Measurements from ENCODE around the gene PLVAP.

PLVAP gene

DNA sequence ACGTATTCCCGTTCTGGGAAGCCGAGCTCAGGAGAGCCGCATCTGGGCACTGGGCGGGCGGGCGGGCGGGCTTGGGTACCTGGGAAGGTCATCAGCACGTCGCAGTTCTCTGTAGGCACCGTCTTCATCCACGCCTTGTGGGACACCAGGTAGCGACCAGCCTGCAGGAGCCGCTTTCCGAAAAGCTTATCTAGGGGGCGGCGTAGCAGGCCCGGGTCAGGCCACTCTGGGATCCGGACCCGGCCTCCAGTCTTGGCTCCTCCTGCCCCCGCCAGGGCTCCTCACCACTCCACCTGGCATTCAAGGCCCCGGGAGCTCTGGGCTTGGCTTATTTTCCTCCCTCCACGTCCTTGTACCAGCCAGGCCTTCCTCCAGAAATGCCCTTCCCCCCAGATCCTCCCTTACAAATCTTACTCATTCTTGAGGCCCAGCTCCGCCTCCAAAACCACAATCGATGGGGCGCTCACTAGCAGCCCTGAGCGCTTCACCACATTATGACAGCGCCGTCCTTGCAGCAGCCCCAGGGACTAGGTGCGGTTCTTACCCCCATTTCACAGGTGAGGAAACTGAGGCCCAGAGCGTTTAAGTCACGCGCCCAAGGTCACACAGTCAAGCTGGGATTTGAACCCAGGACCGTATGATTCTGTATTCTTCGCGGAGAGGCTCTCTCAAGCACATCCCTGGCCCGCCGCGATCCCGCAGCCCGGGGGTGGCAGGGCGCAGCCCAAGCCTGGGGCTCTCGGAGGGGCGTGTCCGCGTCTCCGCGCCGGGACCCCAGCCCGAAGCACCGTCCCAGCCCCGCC is 43.3 kb downstream of the PLVAP start (continued):
- TF ChIP-seq, protein P1, sequence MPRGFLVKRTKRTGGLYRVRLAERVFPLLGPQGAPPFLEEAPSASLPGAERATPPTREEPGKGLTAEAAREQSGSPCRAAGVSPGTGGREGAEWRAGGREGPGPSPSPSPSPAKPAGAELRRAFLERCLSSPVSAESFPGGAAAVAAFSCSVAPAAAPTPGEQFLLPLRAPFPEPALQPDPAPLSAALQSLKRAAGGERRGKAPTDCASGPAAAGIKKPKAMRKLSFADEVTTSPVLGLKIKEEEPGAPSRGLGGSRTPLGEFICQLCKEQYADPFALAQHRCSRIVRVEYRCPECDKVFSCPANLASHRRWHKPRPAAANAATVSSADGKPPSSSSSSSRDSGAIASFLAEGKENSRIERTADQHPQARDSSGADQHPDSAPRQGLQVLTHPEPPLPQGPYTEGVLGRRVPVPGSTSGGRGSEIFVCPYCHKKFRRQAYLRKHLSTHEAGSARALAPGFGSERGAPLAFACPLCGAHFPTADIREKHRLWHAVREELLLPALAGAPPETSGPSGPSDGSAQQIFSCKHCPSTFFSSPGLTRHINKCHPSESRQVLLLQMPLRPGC (tag by site-specific recombination; IDR thresholded peaks at IDR 0.05) = peak; percentile 59
- TF ChIP-seq ZNF2 (tag by site-specific recombination; IDR thresholded peaks at IDR 0.05) (peak; percentile 81; the same call in 1 of the 2 replicates), MEIS1 (CRISPR knock-in tag; IDR thresholded peaks at IDR 0.05; ENCODE audit: borderline replicate concordance) (no peak), ZNF169 (tag by site-specific recombination; IDR thresholded peaks at IDR 0.05) (no peak), ZNF704 (tag by site-specific recombination; IDR thresholded peaks at IDR 0.05) (no peak), GLIS2 (tag by site-specific recombination; IDR thresholded peaks at IDR 0.05) (no peak), ZNF555 (tag by site-specific recombination; conservative IDR thresholded peaks at IDR 0.05) (no peak), ZFP41 (tag by site-specific recombination; IDR thresholded peaks at IDR 0.05; ENCODE audit: borderline replicate concordance) (no peak), ZNF692 (tag by site-specific recombination; IDR thresholded peaks at IDR 0.05) (peak; percentile 12; the same call in 1 of the 2 replicates), ZNF664 (tag by site-specific recombination; IDR thresholded peaks at IDR 0.05) (no peak), ZNF514 (tag by site-specific recombination; IDR thresholded peaks at IDR 0.05) (no peak), ZBTB20 (tag by site-specific recombination; IDR thresholded peaks at IDR 0.05) (no peak), ZNF843 (tag by site-specific recombination; IDR thresholded peaks at IDR 0.05) (no peak), ZNF280D (tag by site-specific recombination; IDR thresholded peaks at IDR 0.05) (peak; percentile 81; the same call in 1 of the 2 replicates), ELK4 (IDR thresholded peaks at IDR 0.05; ENCODE audit: borderline replicate concordance, low read depth, low read length) (no peak), ZFP69B (tag by site-specific recombination; IDR thresholded peaks at IDR 0.05) (peak; percentile 30; the same call in 1 of the 2 replicates), ZNF629 (tag by site-specific recombination; IDR thresholded peaks at IDR 0.05) (peak; percentile 77), ZNF324 (tag by site-specific recombination; IDR thresholded peaks at IDR 0.05) (peak; percentile 61; the same call in 1 of the 2 replicates), ZNF37A (tag by site-specific recombination; IDR thresholded peaks at IDR 0.05) (no peak), ZNF561 (tag by site-specific recombination; IDR thresholded peaks at IDR 0.05; ENCODE audit: borderline replicate concordance) (no peak), HOXD13 (CRISPR knock-in tag; IDR thresholded peaks at IDR 0.05; ENCODE audit: borderline replicate concordance) (no peak), ZNF24 (tag by site-specific recombination; IDR thresholded peaks at IDR 0.05) (peak; percentile 93), ZSCAN18 (tag by site-specific recombination; IDR thresholded peaks at IDR 0.05) (no peak; the same call in 1 of the 2 replicates), ZNF701 (tag by site-specific recombination; IDR thresholded peaks at IDR 0.05) (no peak), ZNF19 (tag by site-specific recombination; IDR thresholded peaks at IDR 0.05; ENCODE audit: low read depth) (no peak), ZNF416 (tag by site-specific recombination; IDR thresholded peaks at IDR 0.05) (no peak), ZNF530 (tag by site-specific recombination; IDR thresholded peaks at IDR 0.05; ENCODE audit: low read depth) (no peak), TRIM28 (IDR thresholded peaks at IDR 0.05; ENCODE audit: borderline replicate concordance, low read length) (no peak)
- TF ChIP-seq, protein P2, sequence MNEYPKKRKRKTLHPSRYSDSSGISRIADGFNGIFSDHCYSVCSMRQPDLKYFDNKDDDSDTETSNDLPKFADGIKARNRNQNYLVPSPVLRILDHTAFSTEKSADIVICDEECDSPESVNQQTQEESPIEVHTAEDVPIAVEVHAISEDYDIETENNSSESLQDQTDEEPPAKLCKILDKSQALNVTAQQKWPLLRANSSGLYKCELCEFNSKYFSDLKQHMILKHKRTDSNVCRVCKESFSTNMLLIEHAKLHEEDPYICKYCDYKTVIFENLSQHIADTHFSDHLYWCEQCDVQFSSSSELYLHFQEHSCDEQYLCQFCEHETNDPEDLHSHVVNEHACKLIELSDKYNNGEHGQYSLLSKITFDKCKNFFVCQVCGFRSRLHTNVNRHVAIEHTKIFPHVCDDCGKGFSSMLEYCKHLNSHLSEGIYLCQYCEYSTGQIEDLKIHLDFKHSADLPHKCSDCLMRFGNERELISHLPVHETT (tag by site-specific recombination; IDR thresholded peaks at IDR 0.05) = peak; percentile 86

Data from HEK293 (cell line).